Bronchial epithelial cell (primary cell): Measurements from ENCODE around the gene RALGDS. TPM values are rescaled to one million over a fixed set of nuclear protein-coding genes. Genes with fewer than 3 reads are reported as not detected.
"Not testable (repeated sequence)": the region's sequence is repeated elsewhere in the genome, so short reads cannot be mapped to it uniquely, and the experiment has no call there.

ENCODE experiments used
- DNase-seq: peaks from one replicate; pipeline ENCODE4 v3.0.0-alpha.2; 2010; ENCODE audit warnings: low read depth
- FAIRE-seq: peaks from 2 replicates; lab custom pipeline; 2011; peaks lifted over from hg19 to GRCh38; lab: Jason Lieb, UNC
- H3K27me3 ChIP-seq: 2 replicates; pipeline ENCODE4 v1.5.1; 2011; ENCODE audit warnings: low read length; ENCODE audit not compliant: control insufficient read depth, insufficient read depth
- H3K36me3 ChIP-seq: 2 replicates; pipeline ENCODE4 v1.5.1; 2011; ENCODE audit warnings: low read length; ENCODE audit not compliant: control insufficient read depth, insufficient read depth
- H3K4me3 ChIP-seq: 2 replicates; pipeline ENCODE4 v1.5.1; 2011; ENCODE audit warnings: mild to moderate bottlenecking, low read depth, low read length, control low read depth
- total RNA-seq: library from RNA; depleted of rRNA; stranded (reverse); fragments of >200 nt; gene quantifications from 2 replicates; pipeline ENCODE4 v1.2.1, GENCODE V29; 2014
- TF ChIP-seq, protein P1 (sequence below): IDR thresholded peaks from 2 replicates; pipeline ENCODE4 v1.5.1; 2011; ENCODE audit warnings: mild to moderate bottlenecking, moderate library complexity, low read length, control low read depth, inconsistent platforms; ENCODE audit not compliant: insufficient read depth, severe bottlenecking

Gene RALGDS
- total RNA-seq, result 18.7 and 21.1 TPM in 2 replicates

- DNase-seq (peak; percentile 77), FAIRE-seq (no peak)
- no peaks in the 10 kb centered on the region for H3K27me3 ChIP-seq
These were observed at the start of gene RALGDS for GRCh38 chr9:133121198-133121914. Gene RALGDS, minus strand, starts transcription at chr9:133121240. Its CDS starts 86 bp downstream, at chr9:133121154.

GRCh38 chr9:133170716-133171115, 49.7 kb upstream of the RALGDS start:
- TF ChIP-seq, protein P1, sequence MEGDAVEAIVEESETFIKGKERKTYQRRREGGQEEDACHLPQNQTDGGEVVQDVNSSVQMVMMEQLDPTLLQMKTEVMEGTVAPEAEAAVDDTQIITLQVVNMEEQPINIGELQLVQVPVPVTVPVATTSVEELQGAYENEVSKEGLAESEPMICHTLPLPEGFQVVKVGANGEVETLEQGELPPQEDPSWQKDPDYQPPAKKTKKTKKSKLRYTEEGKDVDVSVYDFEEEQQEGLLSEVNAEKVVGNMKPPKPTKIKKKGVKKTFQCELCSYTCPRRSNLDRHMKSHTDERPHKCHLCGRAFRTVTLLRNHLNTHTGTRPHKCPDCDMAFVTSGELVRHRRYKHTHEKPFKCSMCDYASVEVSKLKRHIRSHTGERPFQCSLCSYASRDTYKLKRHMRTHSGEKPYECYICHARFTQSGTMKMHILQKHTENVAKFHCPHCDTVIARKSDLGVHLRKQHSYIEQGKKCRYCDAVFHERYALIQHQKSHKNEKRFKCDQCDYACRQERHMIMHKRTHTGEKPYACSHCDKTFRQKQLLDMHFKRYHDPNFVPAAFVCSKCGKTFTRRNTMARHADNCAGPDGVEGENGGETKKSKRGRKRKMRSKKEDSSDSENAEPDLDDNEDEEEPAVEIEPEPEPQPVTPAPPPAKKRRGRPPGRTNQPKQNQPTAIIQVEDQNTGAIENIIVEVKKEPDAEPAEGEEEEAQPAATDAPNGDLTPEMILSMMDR, result no peak
- DNase-seq (no peak), FAIRE-seq (no peak)
- peaks cover 4% of the 10 kb centered on the region for H3K27me3 ChIP-seq
- no peak overlapping the region for H3K4me3 ChIP-seq
- no peaks in the 10 kb centered on the region for H3K36me3 ChIP-seq

More at GRCh38 chr9:133121198-133121914, at the start of gene RALGDS:
- peak within 1 kb of the TSS; percentile 64 for H3K4me3 ChIP-seq
- H3K36me3 ChIP-seq, result peaks cover 9% of the 10 kb centered on the region
- TF ChIP-seq, protein P1, result no peak

- not testable (repeated sequence) for FAIRE-seq, H3K27me3 ChIP-seq, H3K36me3 ChIP-seq, DNase-seq, H3K4me3 ChIP-seq
These were observed 48.6 kb upstream of the RALGDS start for GRCh38 chr9:133169687-133170086.

GRCh38 chr9:133169102-133169501, 48.1 kb upstream of the RALGDS start:
- Histone ChIP-seq H3K36me3 (no peaks in the 10 kb centered on the region), H3K27me3 (peaks cover 4% of the 10 kb centered on the region), H3K4me3 (no peak overlapping the region)
- no peak for DNase-seq
- FAIRE-seq, result no peak
- TF ChIP-seq, protein P1, result no peak

- TF ChIP-seq, protein P1, result no peak
- no peak overlapping the region for H3K4me3 ChIP-seq
- FAIRE-seq, result no peak
These were observed 47.4 kb upstream of the RALGDS start for GRCh38 chr9:133168432-133168831.

DNA sequence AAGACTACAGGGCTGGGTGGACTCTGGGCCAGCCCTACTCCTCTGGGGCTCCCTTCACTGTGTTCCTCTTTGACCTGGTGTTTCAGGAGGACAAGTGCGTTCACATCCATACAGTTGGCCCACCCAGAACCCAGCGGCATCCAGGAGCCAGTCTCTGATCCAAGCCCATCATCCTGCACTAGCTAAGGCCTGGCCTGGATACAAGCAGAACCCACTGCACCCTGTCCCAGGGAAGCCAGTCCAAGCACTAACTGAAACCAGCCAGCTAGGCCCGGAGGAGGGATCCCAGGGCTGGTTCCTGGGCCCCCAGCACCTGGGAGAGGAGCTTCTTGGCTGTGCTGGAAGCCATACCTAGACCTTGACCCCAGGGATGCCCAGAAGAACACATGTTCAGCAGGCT, 46.7 kb upstream of the RALGDS start:
- Histone ChIP-seq H3K36me3 (no peaks in the 10 kb centered on the region), H3K4me3 (no peak overlapping the region), H3K27me3 (peaks cover 9% of the 10 kb centered on the region)
- FAIRE-seq (no peak), DNase-seq (no peak)
- TF ChIP-seq, protein P1, result no peak

More at GRCh38 chr9:133168432-133168831, 47.4 kb upstream of the RALGDS start:
- DNase-seq, result no peak
- peaks cover 4% of the 10 kb centered on the region for H3K27me3 ChIP-seq
- H3K36me3 ChIP-seq, result no peaks in the 10 kb centered on the region
